NCI-H460 (cell line): Measurements from ENCODE around the gene FEM1C. TPM values are rescaled to one million over a fixed set of nuclear protein-coding genes. Genes with fewer than 3 reads are reported as not detected.

Source experiments
- DNase-seq: peaks from one replicate; pipeline ENCODE4 v3.0.0-alpha.2; 2016; ENCODE audit warnings: low read depth; ENCODE audit errors: extremely low read depth
- total RNA-seq: library from RNA; depleted of rRNA; stranded (reverse); fragments of >200 nt; shearing (Covaris generic); gene quantifications from 2 replicates; pipeline ENCODE4 v1.2.3, GENCODE V29; 2014

The FEM1C gene
- total RNA-seq, 1 experiment from 2014 or later, result 11.7 TPM

DNA sequence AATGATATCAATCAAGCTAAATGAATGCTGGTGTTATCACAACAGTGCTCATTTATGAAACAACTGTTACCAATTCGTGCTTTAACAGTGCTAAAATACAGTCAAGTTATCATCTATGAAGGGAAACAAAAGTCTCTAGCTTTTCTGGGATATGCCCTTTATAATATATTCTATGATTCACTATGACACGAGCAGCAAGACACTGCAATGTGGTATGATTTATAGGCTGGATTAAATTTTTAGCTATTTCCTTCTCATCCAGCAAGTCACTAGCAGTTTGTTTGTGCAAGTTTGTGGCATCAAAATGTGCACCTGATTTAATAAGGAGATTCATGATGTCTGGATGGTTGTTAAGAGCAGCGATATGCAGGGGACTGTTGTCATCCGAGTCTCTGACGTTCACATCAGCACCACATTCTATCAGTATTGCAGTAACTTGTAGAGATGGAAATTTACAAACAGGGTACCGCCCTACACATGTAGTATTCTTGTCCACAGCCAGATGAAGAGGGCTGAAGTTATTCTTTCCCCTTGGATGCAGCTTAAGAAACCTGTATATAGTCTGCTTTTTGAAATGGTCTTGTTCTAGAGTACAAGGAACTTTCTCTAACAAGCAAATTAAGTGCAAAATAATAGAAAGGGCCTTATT, 20.3 kb downstream of the FEM1C start:
- DNase-seq, result no peak

DNA sequence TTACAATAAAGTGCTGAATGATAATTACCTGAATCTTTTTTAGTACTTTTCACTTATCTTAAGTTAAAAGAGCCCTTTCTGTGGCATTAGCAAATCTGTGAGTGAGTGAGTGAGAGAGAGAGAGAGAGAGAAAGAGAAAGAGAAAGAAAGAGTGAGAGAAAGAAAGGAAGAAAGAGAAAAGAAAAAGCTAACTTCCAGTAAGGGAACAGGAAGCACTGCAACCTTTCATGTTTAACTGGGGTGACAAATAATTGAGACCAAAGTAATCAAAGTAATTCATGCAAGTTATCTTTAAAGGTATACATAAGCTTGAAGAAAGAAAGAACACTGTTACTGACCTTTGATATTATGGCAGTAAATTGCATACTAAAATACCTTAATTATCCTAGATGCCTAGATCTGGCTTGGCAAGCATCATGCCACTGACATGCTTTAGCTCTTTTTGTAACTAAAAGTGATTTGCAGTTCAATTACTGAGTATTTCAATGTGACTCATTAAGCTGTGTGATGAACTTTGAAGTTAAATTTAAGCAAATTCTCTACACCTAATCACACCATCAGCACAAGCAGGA, 21.7 kb downstream of the FEM1C start:
- DNase-seq, result no peak

DNA sequence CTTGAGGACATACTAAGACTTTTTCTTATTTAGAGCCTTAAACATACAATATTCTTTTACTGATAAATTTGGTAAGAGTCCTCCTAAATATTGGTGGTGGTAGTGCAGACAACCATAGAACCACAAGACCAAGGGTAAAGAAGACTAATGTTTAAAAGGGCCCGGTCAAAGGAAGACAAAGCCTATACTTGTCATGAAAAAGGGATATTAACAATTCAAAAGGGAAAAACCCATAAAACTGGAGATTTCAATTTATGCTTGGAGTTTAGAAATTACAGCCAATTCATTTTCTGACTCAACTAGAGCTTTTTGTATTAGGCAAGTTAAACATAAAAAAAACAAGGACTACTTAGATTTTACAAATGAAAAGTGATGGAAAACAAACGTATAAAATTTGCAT, 24.4 kb downstream of the FEM1C start:
- no peak for DNase-seq

DNA sequence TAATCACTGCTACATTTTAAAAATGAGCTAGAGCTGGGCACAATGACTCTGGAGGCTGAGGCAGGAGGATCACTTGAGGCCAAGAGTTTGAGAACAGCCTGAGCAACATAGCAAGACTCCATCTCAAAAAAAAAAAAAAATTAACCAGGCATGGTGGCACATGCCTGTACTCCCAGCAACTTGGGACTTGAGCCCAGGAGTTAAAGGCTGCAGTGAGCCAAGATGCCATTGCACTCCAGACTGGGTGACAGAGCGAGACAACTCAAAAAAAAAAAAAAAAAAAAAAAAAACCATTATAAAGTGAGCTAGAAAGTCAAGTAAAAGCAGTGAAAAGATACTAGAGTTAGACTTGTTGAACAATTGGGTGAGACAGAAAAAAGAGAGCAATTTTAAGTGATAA, 28.2 kb downstream of the FEM1C start:
- DNase-seq, result no peak

DNA sequence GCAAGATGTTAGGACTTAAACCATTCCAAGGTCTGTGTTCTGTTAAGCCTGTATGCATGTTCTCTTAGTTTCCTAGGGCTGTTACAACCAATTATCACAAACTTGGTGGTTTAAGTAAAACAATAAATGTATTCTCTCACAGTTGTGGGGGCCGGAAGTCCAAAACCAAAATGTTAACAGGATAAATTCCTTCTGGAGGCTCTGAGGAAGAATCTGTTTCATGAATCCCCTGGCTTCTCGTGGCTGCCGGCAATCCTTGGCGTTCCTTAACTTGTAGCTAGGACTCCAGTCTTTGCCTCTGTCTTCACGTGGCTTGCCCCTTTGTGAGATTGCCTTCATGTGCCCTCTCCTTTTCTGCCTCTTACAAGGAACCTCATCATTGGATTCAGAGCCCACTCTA, 30.4 kb downstream of the FEM1C start:
- no peak for DNase-seq

DNA sequence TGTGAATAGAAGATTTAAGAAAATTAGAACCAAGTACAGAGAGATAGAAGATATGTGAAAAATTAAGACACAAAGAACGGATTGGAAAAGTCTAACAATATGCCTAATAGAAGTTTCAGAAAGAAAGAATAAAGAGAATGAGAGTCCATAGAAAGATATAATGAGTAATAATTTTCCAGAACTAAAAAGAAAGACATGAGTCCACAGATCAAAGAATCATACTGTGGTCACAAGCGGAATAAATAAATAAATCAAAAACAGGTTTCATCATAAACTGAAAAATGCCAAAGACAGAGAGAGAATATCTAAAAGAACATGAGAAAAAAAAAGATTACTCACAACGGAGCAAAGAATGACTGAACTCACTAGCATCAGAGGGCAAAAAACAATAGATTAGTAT, 32.9 kb downstream of the FEM1C start:
- no peak for DNase-seq

DNA sequence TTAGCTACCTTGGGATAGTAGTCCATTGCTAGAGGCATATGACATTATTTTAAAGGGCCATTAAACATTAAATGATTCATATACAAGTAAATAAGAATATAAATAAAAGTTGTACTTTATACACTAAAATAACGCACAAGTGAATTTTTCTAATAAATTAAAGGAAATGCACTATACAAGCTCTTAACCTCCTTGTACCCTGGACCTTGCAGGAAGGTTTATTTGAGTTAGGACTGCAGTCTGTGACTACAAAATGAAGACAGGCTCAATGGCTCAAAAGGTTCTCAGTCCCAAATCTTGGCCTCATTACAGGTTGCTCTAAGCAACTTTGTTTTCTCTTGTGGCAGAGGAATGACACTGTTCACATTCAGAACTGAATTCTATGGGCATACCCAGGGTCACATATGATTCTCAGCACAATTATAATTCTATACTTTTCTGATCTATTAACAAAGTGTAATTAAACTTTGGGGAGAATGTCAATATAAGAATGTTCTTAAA, 34.4 kb downstream of the FEM1C start:
- DNase-seq, result no peak

DNA sequence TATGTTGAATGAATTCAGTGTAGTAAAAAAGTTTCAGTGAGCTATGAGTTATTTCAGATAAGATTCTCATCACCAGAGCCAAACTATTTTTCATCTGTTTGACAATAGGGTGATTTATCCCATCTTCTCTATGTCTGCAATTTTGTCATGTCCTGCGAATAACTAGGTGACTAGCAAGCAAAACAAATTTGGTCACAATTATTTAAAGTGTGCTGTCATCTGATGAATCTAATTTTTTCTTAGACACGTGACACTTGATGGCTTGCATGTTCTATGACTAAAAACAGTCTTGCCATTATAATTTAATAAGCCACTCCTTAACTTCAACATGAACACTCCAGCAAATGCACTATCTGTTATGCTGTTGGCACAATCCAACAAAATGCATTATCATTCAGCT, 35.0 kb downstream of the FEM1C start:
- DNase-seq, result no peak

DNA sequence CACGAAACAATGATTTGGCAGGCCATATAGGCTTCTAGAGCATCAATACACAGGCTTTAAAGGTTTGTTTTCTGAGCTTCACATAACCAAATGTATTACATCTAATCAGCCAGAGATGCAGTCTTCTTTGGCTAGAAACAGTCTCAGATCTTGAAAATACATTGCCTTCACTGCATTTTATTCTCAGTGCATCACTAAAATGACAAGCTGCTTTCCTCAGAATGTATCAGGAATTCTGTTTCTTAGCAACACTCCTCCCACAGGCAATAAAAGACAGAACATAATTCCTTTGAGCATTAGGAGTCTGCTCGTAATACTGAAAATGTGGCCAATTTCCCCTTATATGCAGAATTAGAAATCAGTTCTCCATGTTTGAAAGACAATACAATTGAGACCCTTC, 36.9 kb downstream of the FEM1C start:
- no peak for DNase-seq

DNA sequence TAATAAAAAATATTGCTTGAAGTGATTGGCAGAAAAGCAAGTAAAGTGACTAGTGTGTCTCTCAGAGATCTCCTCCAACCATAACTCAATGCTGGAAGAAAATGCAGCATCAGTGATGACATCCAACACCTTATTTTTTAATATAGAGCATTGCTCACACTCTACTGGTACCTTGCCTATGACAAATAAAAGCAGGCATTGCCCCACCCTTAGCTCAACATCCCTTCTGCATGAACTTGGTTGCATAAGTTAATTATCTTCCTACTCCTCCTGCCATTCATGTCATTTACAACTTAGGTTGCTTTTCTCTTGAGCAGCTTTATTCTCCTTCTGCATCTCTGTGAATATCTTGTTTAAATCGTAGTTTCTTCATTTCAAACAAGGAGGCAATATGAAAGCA, 41.2 kb downstream of the FEM1C start:
- no peak for DNase-seq

DNA sequence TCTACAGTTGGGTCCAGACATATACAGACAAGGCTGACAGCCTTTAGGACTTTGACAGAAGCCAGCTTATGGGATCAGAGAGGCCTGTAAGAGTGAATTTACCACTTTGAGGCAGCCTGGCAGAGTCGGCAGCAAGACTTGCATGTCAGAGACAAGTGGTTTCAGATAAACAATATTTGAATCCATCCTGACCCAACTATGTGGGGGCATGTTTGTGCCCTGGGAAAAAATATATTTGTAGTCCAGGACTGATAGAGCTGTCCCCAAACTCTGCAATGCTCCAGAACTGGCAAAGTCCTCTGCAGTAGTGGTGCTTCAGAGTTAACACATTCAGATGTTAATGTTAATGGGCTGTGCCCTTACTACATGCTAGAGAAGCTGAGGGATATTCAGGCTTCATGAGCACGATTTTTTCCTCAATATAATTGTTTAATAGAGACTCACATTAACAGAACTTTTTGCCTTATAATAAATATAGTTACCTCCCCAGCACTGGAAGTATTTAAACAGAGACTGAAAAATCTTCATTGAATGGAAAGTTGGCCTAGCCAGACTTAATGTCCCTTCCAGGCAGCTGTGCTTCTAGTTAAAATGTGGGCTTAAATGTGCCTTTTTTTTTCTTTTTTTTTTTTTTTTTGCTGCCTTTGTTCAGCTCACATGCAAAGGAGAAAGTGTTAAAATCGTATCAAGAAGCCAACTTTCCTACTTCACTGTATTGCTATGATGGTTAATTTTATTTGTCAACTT, 42.9 kb downstream of the FEM1C start:
- DNase-seq, result no peak

DNA sequence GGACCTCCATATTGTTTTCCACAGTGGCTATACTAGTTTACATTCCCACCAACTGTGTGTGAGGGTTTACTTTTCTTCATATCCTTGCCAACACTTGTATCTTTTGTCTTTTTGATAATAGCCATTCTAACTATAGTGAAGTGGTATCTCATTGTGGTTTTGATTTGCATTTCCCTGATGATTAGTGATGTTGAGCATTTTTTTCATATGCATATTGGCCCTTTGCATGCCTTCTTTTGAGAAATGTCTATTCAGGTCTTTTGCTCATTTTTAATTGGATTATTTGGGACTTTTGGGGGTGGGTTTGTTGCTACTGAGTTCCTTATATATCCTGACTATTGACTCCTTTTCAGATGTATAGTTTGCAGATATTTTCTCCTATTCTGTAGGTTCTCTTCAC, 44.4 kb downstream of the FEM1C start:
- no peak for DNase-seq

DNA sequence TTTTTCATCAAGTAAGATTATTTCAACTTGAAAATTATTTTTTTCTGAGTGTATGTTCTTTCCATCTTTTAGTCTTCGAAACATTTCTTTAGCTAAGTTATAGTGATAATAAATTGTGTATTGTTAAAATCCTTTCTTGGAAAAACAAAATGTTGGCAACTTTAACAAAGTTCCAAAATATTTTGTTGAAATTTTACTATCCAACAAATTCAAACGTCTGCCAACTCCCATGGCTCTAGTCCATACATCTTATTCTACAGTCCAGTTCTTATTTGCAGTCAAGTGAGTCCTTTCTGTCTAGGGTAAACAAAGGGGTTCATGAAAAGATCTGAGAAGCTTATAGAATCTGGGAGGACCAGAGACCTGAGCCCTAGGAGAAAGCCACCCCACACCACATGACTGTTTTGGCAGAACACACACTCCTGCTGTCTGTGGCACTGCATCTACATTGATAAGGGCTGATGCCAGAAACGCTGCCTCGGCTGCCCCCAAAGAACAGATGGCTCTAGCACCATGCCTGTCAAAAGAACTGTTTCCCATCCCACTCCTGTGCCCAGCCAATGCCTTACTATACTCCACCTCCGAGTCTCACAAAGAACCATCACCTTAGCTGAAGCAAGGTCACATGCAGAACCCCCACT, 47.5 kb downstream of the FEM1C start:
- no peak for DNase-seq

DNA sequence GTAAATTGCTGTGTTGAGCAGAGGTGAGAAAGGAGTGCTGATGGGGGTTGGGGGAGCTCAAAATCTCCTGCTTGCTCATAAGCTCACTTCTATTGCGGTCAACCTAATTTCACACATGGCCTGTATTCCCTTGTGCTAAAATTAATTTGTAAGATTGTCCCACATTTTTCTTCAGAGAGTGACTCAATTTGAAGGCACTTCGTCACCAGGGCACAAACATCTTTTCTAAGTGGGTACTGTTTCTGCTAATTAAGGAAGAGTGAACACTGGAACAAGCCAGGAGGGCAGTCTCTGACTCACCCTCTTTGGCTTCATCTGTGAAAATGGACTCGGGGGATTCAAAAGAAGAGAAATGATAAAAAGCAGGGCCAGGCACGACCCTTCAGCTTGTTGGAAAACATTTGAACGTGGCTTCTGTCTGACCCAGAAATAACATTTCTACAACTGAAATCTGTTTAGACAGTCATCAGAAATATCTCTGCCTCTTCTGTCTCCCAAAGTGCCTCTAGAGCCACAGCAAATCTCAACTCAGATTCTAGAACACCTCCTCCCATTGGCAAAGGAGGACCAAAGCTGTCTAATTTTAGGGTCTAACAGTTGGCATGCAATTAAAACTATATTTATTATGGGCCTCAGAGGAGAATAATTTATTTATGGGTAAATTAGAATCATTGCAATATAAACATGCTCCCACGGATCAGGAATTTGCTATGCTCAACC, 49.8 kb downstream of the FEM1C start:
- no peak for DNase-seq

DNA sequence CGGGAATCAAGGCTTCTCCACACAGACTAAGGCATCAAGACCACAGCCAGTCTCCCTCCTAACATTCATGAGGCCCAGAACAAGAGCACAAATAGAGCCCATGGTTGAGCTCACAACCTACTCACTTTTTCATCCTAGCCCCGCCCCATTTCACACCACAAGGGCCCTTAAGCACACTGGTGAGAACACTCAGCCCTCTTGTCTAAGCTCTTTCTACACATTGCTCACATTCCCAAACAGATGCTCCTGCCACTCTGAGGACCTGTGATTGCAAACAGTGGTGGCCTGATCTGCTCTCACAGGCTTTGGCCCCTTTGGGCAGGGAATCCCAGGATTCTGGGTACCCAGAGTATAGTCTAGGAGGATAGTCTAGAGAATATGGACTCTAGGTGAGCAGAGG, 54.0 kb downstream of the FEM1C start:
- no peak for DNase-seq

DNA sequence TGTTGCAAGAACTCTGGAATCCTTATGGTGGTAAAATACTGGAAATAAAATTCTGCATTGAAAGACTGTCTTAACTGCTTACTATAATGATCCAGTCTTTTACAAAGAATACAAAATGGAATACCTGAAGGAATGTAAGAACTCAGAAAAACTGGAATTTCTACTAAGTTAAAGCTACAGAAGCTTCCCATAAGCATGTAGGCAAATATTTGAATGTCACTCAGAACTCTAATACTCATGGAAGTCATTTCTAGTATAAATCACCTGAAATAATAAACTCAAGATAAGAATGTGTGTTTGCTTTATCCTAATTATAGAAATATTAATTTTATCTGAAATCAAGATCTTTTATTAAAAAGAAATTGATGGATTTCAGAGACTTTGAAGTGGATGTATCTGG, 54.8 kb downstream of the FEM1C start:
- no peak for DNase-seq

DNA sequence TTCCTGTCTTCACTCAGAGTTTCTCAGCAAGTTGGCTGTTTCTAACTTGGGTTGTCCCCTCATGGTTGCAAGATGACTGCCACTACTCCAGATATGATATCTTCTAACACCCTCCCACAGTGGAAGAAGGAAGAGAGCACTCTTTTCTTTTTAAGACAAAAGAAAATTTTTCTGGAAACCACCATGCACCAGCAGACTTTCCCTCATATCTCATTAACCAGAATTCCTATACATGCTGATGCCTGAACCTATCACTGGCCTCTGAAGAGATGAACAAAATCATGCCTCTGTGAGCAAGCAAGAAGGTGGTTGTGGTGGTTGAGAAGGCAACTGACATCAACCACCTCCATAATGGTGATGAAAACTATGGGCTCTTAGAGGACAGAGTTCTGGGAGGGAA, 56.8 kb downstream of the FEM1C start:
- no peak for DNase-seq

DNA sequence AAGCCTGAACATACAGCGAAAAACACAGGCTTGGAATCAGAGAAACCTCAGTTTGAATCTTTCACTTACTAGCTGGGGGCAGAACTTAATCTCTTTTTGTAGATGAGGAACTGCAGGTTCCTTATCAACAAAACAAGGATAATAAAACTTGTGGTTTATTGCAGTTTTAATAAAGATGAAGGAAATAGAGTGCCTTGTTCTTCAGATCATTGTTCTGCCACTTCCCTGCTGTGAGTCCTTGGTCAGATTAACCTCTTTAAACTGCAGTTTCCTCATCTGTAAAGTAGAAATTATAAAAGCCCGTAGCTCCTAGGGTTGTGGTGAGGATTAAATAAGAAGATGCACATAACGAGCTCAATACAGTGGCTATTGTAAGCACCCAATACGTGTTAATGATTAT, 57.4 kb downstream of the FEM1C start:
- no peak for DNase-seq

DNA sequence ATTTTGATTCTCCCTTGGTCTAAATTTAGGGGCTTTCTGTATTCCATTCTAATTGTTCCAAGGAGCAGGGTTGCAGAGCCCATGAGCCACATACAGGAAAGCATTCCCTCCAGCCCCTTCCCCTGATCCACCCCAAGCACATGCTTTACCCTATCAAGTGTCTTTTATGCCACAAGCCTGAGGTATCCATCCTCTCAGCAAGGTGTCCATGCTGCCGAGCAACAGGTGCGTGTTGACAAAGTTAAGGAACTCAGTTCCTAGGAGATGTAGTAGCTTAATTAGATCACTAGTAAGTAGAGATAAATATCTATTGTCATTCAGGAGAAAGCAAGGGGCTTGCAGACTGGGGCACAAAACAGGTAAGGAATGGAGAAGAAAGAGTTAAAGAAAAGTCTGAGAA, 57.8 kb downstream of the FEM1C start:
- no peak for DNase-seq

DNA sequence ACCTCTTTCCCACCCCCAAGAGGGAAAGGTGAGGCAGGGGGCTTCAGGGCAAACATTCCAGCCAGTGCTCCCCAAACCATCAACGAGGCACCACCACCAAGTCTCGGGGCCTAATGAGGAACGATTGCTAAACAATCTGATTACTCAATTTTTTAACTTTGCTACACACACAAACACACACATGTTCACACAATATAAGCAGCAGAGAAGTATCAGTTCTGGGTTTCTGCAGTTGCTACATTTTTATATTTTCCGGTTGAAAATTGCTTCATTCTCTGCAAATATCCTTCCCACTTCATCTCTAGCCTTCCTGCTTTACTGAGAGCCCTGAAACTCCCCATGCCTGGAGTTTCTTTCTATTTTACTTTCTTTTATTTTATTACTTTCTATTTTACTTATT, 60.2 kb downstream of the FEM1C start:
- DNase-seq, result no peak

DNA sequence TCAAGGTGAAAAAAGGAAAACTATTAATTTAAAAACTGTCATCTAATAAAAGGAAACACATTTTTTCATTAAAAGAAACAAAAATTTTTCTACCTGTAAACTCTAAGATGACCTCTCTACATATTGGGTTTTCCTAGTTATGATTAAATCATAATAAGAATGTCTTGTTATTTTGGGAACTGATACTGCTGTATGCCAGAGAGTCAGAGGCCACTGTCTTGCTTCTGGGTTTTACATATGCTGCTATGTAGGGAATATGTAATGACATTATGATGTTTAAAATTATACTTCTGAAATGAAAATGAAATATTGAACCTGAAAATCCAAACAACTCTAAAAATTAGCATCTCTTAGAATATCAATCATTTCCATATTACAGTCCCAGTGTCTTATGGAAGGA, 63.7 kb downstream of the FEM1C start:
- no peak for DNase-seq
